GM10248 (cell line): ENCODE data around the gene ADAP1.

Experiments
- CTCF ChIA-PET: fragments of 300-600 bp; sonication (Branson Sonifier 250); formaldehyde crosslinking; extraction: SDS; loops from one replicate; lab custom pipeline; 2021; ENCODE audit warnings: antibody characterized with exemption; lab: Yijun Ruan, JAX
- POLR2A ChIA-PET: fragments of 350-650 bp; sonication (Branson Sonifier 250); formaldehyde crosslinking; extraction: SDS; loops from one replicate; lab custom pipeline; 2020; ENCODE audit warnings: antibody characterized with exemption; lab: Yijun Ruan, JAX
- DNase-seq: peaks from one replicate; pipeline ENCODE4 v3.0.0; 2012; ENCODE audit errors: extremely low spot score
- TF ChIP-seq, protein P1 (sequence below): IDR thresholded peaks from 2 replicates; pipeline ENCODE4 v1.5.1; 2012; ENCODE audit warnings: mild to moderate bottlenecking, low read depth; ENCODE audit errors: extremely low read depth, missing control alignments, control extremely low read depth

ADAP1 gene

DNA sequence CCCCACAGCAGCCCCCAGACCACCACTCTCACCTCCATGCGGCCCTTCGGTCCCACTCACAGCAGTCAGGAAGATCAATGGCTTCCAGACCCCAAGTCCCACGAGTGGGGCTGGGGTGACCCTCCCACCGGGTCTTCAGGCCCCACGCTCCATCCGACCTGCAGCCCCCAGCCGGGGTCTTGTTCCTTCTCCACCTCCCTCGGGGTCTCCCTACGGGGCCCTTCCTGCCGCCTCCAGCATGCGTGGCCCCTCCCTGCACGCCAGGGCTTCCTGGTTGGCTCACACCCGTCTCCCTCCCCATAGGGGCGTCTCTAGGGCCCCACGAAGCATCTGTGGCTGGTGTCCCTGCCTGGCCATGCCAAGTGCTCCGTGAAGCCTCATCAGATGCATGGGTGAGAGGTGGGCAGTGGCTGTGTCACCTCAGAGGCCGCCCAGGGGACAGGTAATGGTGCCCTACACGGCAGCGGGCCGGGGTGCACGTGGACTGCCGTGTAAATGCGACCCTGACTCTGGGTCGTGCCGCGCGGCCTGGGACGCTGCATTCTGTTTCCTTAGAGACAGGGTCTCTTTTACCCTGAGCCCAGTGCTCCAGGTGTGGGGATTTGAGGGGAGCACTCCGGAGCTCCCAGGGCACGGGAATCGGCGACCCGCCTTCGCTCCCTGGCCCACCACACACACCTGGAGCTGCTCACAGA is 19.9 kb downstream of the ADAP1 start:
- TF ChIP-seq, protein P1, sequence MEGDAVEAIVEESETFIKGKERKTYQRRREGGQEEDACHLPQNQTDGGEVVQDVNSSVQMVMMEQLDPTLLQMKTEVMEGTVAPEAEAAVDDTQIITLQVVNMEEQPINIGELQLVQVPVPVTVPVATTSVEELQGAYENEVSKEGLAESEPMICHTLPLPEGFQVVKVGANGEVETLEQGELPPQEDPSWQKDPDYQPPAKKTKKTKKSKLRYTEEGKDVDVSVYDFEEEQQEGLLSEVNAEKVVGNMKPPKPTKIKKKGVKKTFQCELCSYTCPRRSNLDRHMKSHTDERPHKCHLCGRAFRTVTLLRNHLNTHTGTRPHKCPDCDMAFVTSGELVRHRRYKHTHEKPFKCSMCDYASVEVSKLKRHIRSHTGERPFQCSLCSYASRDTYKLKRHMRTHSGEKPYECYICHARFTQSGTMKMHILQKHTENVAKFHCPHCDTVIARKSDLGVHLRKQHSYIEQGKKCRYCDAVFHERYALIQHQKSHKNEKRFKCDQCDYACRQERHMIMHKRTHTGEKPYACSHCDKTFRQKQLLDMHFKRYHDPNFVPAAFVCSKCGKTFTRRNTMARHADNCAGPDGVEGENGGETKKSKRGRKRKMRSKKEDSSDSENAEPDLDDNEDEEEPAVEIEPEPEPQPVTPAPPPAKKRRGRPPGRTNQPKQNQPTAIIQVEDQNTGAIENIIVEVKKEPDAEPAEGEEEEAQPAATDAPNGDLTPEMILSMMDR = no peak
- CTCF ChIA-PET = no interaction called here
- no peak for DNase-seq
- POLR2A ChIA-PET = no interaction called here

DNA sequence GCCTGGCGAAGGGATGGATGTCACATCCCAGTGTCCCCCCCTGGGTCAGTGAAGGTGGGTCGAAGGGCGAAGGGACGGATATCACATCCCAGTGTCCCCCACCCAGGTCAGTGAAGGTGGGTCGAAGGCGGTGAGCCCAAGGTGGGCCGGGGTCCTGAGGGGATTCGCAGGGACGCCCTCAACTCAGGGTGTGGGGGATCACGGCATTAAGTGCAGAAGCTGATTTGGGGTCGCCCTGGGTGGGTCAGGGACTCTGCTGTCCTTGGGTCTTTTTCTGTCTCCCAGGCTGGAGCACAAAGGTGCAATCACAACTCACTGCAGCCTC is 21.9 kb downstream of the ADAP1 start:
- TF ChIP-seq, protein P1 = no peak
- DNase-seq = no peak
- POLR2A ChIA-PET = no interaction called here
- CTCF ChIA-PET = no interaction called here

DNA sequence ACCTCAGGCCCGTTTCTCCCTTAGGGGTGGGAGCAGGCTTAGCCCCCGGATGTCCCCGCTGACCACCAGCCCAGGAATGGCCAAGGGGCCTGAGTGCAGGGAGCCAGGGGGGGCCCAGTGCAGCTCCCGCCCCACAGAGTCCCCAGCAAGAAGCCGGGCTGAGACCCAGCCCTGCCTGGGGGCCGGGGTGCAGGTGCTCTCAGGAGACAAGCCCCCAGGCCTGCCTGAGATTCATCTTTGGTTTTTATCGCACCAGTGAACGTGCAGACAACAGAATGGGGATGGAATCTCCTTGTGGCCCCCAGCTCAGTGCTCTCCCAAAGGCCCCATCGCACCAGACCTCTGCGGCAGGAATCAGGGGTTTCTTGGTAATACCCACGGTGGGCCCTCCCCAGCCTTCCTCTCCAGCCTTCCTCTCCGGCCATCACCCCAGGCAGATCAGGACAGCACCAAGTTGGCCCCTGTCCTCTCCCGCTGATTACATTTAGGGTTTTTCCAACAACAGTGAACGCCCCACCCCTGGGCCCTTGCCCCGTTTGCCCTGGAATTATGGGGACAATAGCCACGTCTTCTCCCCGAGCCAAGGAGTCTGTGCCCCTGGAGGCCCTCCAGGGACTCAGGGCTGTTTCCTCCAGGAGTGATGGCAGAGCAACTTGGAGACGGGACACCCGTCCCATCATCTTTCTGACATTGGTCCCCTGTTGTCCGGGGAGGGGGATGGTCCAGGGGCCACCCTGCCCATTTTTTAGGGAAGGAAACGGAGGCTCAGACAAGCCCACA is 22.4 kb downstream of the ADAP1 start:
- ChIA-PET POLR2A (no interaction called here), CTCF (no interaction called here)
- TF ChIP-seq, protein P1 = no peak
- DNase-seq = no peak

DNA sequence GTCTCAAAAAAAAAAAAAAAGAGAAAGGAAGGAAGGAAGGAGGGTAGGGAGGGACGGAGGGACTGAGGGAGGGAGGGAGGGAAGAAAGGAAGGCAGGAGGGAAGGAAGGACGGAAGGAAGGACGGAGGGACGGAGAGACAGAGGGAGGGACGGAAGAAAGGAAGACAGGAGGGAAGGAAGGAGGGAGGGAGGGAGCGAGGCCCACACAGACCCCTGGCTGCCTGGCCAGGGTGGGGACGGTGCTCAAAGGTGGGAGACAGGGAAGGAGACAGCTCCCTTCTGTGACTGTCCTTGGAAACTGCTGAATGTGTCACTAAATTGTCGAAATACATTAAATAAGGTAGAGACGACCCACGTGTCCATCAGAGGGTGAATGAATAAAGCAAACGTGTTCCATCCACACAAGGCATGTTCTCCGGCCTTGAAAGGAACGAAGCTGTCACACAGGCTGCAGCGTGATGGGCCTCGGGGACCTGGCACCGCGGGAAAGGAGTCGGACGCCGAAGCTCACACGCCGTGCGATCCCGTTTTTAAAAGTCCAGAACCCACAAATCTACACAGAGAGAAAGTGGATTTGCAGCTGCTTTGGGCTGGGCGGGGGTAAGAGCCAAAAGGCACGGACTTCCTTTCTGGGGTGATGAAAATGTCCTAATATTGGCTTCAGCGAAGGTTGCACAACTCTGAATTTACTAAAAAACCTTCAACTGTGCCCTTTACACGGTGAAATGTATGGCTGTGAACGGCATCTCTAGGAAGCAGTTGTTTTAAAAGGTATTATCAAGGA is 23.3 kb downstream of the ADAP1 start:
- CTCF ChIA-PET = no interaction called here
- no peak for DNase-seq
- POLR2A ChIA-PET = no interaction called here
- TF ChIP-seq, protein P1 = no peak

DNA sequence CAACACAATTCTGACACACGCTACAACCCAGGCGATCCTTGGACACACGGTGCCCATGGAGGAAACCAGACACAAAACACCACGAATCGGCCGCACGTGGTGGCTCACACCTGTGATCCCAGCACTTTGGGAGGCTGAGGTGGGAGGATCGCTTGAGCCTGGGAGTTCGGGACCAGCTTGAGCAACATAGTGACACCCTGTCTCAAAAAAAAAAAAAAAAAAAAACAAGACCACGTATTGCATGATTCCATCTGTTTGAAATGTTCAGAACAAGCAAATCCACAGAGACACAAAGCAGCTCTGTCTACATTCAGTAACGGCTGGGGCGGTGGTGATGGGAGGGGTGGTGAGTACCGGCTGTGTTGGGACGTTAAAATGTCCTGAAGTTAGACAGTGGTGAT is 25.2 kb downstream of the ADAP1 start:
- CTCF ChIA-PET = interaction anchor here (1.0 to 3.3 kb wide), 5 partner anchors 10 to 246 kb away, joined by 3 to 19 read pairs (median 3); no protein-coding TSS in a partner anchor
- DNase-seq = no peak
- POLR2A ChIA-PET = interaction anchor here (0.6 kb wide), 2 partner anchors 44 to 59 kb away, joined by 3 read pairs; no protein-coding TSS in a partner anchor
- TF ChIP-seq, protein P1 = no peak

DNA sequence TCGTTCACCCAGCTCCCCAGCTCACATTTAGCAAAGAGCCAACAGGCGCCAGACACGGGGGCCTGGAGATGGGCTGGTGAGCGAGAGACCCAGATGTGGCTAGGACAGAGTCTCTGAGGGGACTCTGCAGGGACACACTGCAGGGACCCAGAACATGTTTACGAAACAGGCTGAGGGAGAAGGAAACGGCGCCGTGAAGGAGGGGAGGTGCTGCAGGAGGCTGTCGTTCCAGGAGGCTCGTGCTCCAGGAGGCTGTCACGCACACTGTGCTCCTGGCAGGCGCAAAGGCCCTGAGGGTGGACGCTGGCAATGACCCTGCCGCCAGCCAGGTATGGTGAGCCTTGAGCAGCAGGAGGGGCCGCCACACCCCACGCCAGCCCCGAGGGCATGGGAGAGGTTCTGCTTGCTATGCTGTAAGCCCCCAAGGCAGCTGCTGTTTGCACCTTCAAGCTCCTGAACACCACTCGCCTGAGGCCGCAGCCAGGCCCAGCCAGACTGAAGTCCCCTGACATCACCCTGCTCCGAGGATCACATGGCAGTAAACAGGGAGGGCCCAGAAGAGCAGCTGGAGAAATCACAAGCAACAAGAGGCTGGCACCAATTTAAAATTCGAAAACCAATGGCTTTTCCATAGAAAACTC is 27.3 kb downstream of the ADAP1 start:
- TF ChIP-seq, protein P1 = no peak
- POLR2A ChIA-PET = no interaction called here
- CTCF ChIA-PET = interaction anchor here (0.8 to 3.3 kb wide), 4 partner anchors 9 to 66 kb away, joined by 3 to 19 read pairs (median 3); no protein-coding TSS in a partner anchor
- no peak for DNase-seq
